ENCODE results near the gene RNFT1. TPM values are rescaled to one million over a fixed set of nuclear protein-coding genes. Genes with fewer than 3 reads are reported as not detected.
"Not testable (repeated sequence)": the region's sequence is repeated elsewhere in the genome, so short reads cannot be mapped to it uniquely, and the experiment has no call there.

Gene RNFT1, protein sequence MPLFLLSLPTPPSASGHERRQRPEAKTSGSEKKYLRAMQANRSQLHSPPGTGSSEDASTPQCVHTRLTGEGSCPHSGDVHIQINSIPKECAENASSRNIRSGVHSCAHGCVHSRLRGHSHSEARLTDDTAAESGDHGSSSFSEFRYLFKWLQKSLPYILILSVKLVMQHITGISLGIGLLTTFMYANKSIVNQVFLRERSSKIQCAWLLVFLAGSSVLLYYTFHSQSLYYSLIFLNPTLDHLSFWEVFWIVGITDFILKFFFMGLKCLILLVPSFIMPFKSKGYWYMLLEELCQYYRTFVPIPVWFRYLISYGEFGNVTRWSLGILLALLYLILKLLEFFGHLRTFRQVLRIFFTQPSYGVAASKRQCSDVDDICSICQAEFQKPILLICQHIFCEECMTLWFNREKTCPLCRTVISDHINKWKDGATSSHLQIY
- total RNA-seq (2021), result 6.8 and 8.8 TPM in 2 replicates
- long read RNA-seq, transcript RNFT1-204 (8 exons, 1,893 nt), result minor isoform, 11 of 87 reads
- long read RNA-seq, transcript RNFT1-202 (7 exons, 1,809 nt), result minor isoform, 6 of 87 reads
- long read RNA-seq, transcript RNFT1-201 (9 exons, 2,101 nt), result major isoform, 55 of 87 reads
- long read RNA-seq, partial matches to known transcripts, result 4 of 87 reads
- long read RNA-seq, other reads (novel, unspliced or antisense), result 11 of 87 reads

DNA sequence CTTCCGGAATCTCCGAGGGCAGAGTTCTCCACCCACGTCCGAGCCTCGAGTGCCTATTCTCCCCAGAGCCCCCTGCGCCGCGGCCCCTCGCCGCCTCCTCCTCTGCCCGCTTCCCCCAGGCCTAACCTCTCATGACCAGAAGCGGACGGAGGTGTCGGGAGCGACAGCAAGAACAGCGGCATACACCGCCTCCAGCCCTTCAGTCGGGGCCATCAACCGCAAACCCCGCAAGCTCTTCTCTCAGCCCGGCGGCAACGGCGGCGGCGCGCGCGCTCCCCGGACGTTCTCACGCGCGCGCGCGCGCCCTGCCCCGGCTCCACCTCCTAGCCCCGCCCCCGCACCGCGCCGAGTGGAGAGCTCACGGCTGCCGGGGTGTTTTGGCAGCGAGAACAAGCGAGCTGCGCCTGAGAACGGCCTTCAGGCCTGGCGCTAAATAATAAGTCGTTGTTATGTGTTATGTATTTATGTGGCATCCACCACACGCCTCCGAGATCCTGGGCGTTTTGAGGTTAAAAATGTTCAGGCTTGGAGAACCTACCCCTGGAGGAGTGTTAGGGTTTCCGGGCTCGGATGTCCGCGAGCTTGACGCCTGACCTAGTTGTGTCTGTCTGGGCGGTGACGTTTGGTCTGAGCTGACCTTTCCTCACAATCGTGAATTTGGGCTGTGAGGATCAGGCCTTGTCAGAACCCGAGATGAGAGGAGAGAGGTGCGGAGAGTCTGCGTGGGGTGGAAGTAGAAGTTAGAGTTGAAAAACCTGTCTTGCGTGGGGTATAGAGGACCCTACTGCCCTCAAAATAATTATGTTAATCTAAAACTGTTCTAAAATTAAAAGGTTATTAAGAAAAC is at the start of gene RNFT1:
TSS of gene RNFT1 (minus strand) at position 259 of the 847 bp plus-strand sequence. CDS start at position 182, 77 bp downstream.
- Histone ChIP-seq H4K5ac (ENCODE audit: insufficient read length, low read depth, low read length) (no peak within 1 kb of the TSS), H3K14ac (ENCODE audit: insufficient read depth, low read length) (peak within 1 kb of the TSS; percentile 82), H4K8ac (replicated peaks; ENCODE audit: insufficient read length, low read depth, low read length) (no peak within 1 kb of the TSS), H4K91ac (ENCODE audit: insufficient read length, low read depth, low read length) (no peak within 1 kb of the TSS), H3K79me1 (ENCODE audit: insufficient read depth, low read depth, low read length, poor library complexity, severe bottlenecking) (no peaks in the 10 kb centered on the region), H3T11ph (ENCODE audit: low read length) (no peak within 1 kb of the TSS), H3K27me3 (ENCODE audit: insufficient read depth, low read length) (peaks cover 3% of the 10 kb centered on the region; the same call in 1 of the 2 replicates), H2AK5ac (ENCODE audit: insufficient read length, low read length) (no peak within 1 kb of the TSS), H3K23ac (ENCODE audit: insufficient read length, low read depth, low read length) (no peak within 1 kb of the TSS), H3K4ac (ENCODE audit: low read depth, low read length) (no peak within 1 kb of the TSS), H3K9ac (ENCODE audit: extremely low read depth, insufficient read length, low read length) (peak within 1 kb of the TSS; percentile 84), H3K27ac (ENCODE audit: insufficient read length, low read depth, low read length) (no peak within 1 kb of the TSS), H3K56ac (ENCODE audit: insufficient read length, low read depth, low read length) (no peak within 1 kb of the TSS), H2BK5ac (ENCODE audit: insufficient read length, low read length) (no peak within 1 kb of the TSS), H3K4me1 (ENCODE audit: insufficient read depth, low read length) (no peaks in the 10 kb centered on the region), H3K79me2 (ENCODE audit: insufficient read depth, low read length) (no peaks in the 10 kb centered on the region), H3K18ac (ENCODE audit: insufficient read length, low read depth, low read length) (peak within 1 kb of the TSS; percentile 56), H2BK12ac (ENCODE audit: insufficient read length, low read depth, low read length) (no peak within 1 kb of the TSS), H2BK20ac (ENCODE audit: low read depth, low read length, poor library complexity, severe bottlenecking) (no peak within 1 kb of the TSS), H2AFZ (ENCODE audit: low read length) (peak within 1 kb of the TSS; percentile 88), H3K23me2 (ENCODE audit: insufficient read length, low read depth, low read length, poor library complexity, severe bottlenecking) (peaks cover 5% of the 10 kb centered on the region), H2BK120ac (ENCODE audit: low read depth, low read length, poor library complexity, severe bottlenecking) (no peak within 1 kb of the TSS), H3K9me3 (ENCODE audit: control insufficient read depth, low read depth, low read length) (no peaks in the 10 kb centered on the region), H3K4me2 (ENCODE audit: insufficient read depth, insufficient read length, low read length) (peak within 1 kb of the TSS; percentile 96), H2BK15ac (ENCODE audit: low read depth, low read length) (no peak within 1 kb of the TSS), H4K20me1 (ENCODE audit: control insufficient read depth, insufficient read depth, insufficient read length) (no peaks in the 10 kb centered on the region)
- Mint-ChIP-seq H3K9me3 (no peaks in the 10 kb centered on the region), H3K36me3 (ENCODE audit: insufficient read depth in 1 of 3, low read depth in 3 of 3) (peaks cover 0 to 6% (median 4%) of the 10 kb centered on the region in 3 experiments; a peak in 4 of 7 replicates), H3K4me1 (peaks cover 14 to 16% of the 10 kb centered on the region in 2 experiments), H3K4me3 (peak within 1 kb of the TSS; percentile 85 to 88), H3K27me3 (ENCODE audit: low read depth) (peaks cover 11% of the 10 kb centered on the region), H3K27ac (peak within 1 kb of the TSS in 2 of 3 experiments; percentile 24 to 76; a peak in 3 of 7 replicates)
- WGBS (ENCODE audit: extremely low coverage, insufficient read length, low lambda C conversion rate), result no CpG with 5 or more reads among the region's 67 CpGs
- TF ChIP-seq, protein P1, sequence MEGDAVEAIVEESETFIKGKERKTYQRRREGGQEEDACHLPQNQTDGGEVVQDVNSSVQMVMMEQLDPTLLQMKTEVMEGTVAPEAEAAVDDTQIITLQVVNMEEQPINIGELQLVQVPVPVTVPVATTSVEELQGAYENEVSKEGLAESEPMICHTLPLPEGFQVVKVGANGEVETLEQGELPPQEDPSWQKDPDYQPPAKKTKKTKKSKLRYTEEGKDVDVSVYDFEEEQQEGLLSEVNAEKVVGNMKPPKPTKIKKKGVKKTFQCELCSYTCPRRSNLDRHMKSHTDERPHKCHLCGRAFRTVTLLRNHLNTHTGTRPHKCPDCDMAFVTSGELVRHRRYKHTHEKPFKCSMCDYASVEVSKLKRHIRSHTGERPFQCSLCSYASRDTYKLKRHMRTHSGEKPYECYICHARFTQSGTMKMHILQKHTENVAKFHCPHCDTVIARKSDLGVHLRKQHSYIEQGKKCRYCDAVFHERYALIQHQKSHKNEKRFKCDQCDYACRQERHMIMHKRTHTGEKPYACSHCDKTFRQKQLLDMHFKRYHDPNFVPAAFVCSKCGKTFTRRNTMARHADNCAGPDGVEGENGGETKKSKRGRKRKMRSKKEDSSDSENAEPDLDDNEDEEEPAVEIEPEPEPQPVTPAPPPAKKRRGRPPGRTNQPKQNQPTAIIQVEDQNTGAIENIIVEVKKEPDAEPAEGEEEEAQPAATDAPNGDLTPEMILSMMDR (conservative IDR thresholded peaks at IDR 0.05), result no peak
- peak; percentile 89 for DNase-seq

DNA sequence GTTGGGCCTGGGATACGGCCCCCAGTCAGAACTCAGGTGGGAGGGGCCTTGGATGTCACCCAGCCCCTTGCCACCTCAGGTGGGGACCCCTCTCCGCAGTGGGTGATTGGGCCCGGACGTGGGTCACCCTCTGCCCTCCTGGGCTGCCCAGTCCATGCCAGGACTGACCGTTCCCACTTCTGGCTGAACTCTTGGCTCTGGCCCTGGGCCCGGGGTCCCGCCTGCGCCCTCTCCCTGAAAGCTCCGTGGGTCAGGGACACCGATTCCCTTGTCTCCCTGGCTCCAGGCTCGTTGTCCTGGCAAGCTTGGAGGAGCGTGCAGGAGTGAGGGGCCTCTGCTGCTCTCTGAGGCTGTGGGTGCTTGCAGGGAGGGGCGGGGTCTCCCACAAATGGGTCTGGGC is 44.8 kb upstream of the RNFT1 start:
- not testable (repeated sequence) for H3K4me1 ChIP-seq (ENCODE audit: insufficient read depth, low read length); H4K20me1 ChIP-seq (ENCODE audit: control insufficient read depth, insufficient read depth, insufficient read length); H3K36me3 Mint-ChIP-seq (ENCODE audit: insufficient read depth in 1 of 3, low read depth in 3 of 3); H3K56ac ChIP-seq (ENCODE audit: insufficient read length, low read depth, low read length); H2BK20ac ChIP-seq (ENCODE audit: low read depth, low read length, poor library complexity, severe bottlenecking); H3K27me3 ChIP-seq (ENCODE audit: insufficient read depth, low read length); H3K27ac Mint-ChIP-seq; H3K4me3 Mint-ChIP-seq; H3K9ac ChIP-seq (ENCODE audit: extremely low read depth, insufficient read length, low read length); H3K27me3 Mint-ChIP-seq (ENCODE audit: low read depth); H2BK120ac ChIP-seq (ENCODE audit: low read depth, low read length, poor library complexity, severe bottlenecking); H3K4me2 ChIP-seq (ENCODE audit: insufficient read depth, insufficient read length, low read length); H3K23me2 ChIP-seq (ENCODE audit: insufficient read length, low read depth, low read length, poor library complexity, severe bottlenecking); H2BK15ac ChIP-seq (ENCODE audit: low read depth, low read length); H3K4ac ChIP-seq (ENCODE audit: low read depth, low read length); H3K18ac ChIP-seq (ENCODE audit: insufficient read length, low read depth, low read length); H4K91ac ChIP-seq (ENCODE audit: insufficient read length, low read depth, low read length); H2AFZ ChIP-seq (ENCODE audit: low read length); H2BK5ac ChIP-seq (ENCODE audit: insufficient read length, low read length); H3K9me3 Mint-ChIP-seq; H3K9me3 ChIP-seq (ENCODE audit: control insufficient read depth, low read depth, low read length); H3K27ac ChIP-seq (ENCODE audit: insufficient read length, low read depth, low read length); H2AK5ac ChIP-seq (ENCODE audit: insufficient read length, low read length); DNase-seq; H3K14ac ChIP-seq (ENCODE audit: insufficient read depth, low read length); H3T11ph ChIP-seq (ENCODE audit: low read length); H2BK12ac ChIP-seq (ENCODE audit: insufficient read length, low read depth, low read length); H3K79me2 ChIP-seq (ENCODE audit: insufficient read depth, low read length); H4K5ac ChIP-seq (ENCODE audit: insufficient read length, low read depth, low read length); H3K23ac ChIP-seq (ENCODE audit: insufficient read length, low read depth, low read length); H3K79me1 ChIP-seq (ENCODE audit: insufficient read depth, low read depth, low read length, poor library complexity, severe bottlenecking); H4K8ac ChIP-seq (replicated peaks; ENCODE audit: insufficient read length, low read depth, low read length)
- WGBS (ENCODE audit: extremely low coverage, insufficient read length, low lambda C conversion rate), result no CpG with 5 or more reads among the region's 13 CpGs
- peaks cover 6 to 15% of the 10 kb centered on the region in 2 experiments for H3K4me1 Mint-ChIP-seq

All from H9 (cell line).